HG03025 (cell line): ENCODE measurements around the gene FKBP6.
"Not testable (repeated sequence)": the region's sequence is repeated elsewhere in the genome, so short reads cannot be mapped to it uniquely, and the experiment has no call there.

Experiments used
- ATAC-seq: cut with Tn5 transposase; IDR thresholded peaks from one replicate; pipeline ENCODE4 v1.9.1; 2021; ENCODE audit warnings: mild to moderate bottlenecking, moderate library complexity; ENCODE audit not compliant: unreplicated experiment, low FRiP score

FKBP6 gene

GRCh38 chr7:73387908-73388414, 60.0 kb downstream of the FKBP6 start:
- no peak for ATAC-seq

GRCh38 chr7:73391396-73391795, 63.4 kb downstream of the FKBP6 start:
- no peak for ATAC-seq

GRCh38 chr7:73394422-73394821, 66.5 kb downstream of the FKBP6 start:
- ATAC-seq: no peak

GRCh38 chr7:73395538-73396503, 67.9 kb downstream of the FKBP6 start:
- ATAC-seq: no peak

GRCh38 chr7:73397521-73398281, 69.7 kb downstream of the FKBP6 start:
- no peak for ATAC-seq

- ATAC-seq: not testable (repeated sequence)
These were observed 71.5 kb downstream of the FKBP6 start for GRCh38 chr7:73399185-73400050.

GRCh38 chr7:73404860-73405259, 76.9 kb downstream of the FKBP6 start:
- not testable (repeated sequence) for ATAC-seq
